Measurements from ENCODE around the gene TBC1D25. TPM values are rescaled to one million over a fixed set of nuclear protein-coding genes. Genes with fewer than 3 reads are reported as not detected.
"Not testable (repeated sequence)": the region's sequence is repeated elsewhere in the genome, so short reads cannot be mapped to it uniquely, and the experiment has no call there.

The TBC1D25 gene
- total and polyA plus RNA-seq, 5 donors from 2014 or later, result 14.9 to 32.5 (median 18.0) TPM

GRCh38 chrX:48540028-48540375, 488 bp downstream of the TBC1D25 start:
- H3K4me1 Mint-ChIP-seq, result peaks cover 4 to 23% (median 16%) of the 10 kb centered on the region in 4 donors
- Histone ChIP-seq H3K36me3 (ENCODE audit: control insufficient read depth, insufficient read depth, low read length) (peaks cover 10% of the 10 kb centered on the region), H3K27ac (ENCODE audit: insufficient read depth, low read length, poor library complexity, severe bottlenecking) (peak overlapping the region; percentile 93), H3K27me3 (ENCODE audit: control insufficient read depth, insufficient read depth, low read length) (no peaks in the 10 kb centered on the region), H3K4me3 (ENCODE audit: low read depth, low read length) (peak overlapping the region; percentile 76), H3K9me3 (ENCODE audit: control insufficient read depth in 2 of 2, low read length in 2 of 2) (no peaks in the 10 kb centered on the region), H3K4me1 (ENCODE audit: control insufficient read depth, insufficient read depth, low read length, poor library complexity, severe bottlenecking) (peaks cover 13% of the 10 kb centered on the region)
- peaks cover 4% of the 10 kb centered on the region for H3K36me3 Mint-ChIP-seq
- no peaks in the 10 kb centered on the region for H3K9me3 Mint-ChIP-seq
- H3K27me3 Mint-ChIP-seq, result no peaks in the 10 kb centered on the region
- H3K27ac Mint-ChIP-seq, result peak overlapping the region; percentile 85 to 97 (median 94)
- ATAC-seq (ENCODE audit: low read depth in 2 of 2) (peak; percentile 29 to 32), DNase-seq (peak in 2 of 3 donors; percentile 53)
- peak overlapping the region; percentile 70 to 93 (median 88) for H3K4me3 Mint-ChIP-seq

- Mint-ChIP-seq H3K27ac (peak overlapping the region; percentile 85 to 97 (median 94)), H3K9me3 (no peaks in the 10 kb centered on the region), H3K4me3 (peak overlapping the region; percentile 70 to 93 (median 88)), H3K36me3 (peaks cover 4% of the 10 kb centered on the region), H3K27me3 (no peaks in the 10 kb centered on the region), H3K4me1 (peaks cover 4 to 23% (median 16%) of the 10 kb centered on the region in 4 donors)
- peaks cover 12% of the 10 kb centered on the region for H3K36me3 ChIP-seq (ENCODE audit: control insufficient read depth, insufficient read depth, low read length)
- H3K27ac ChIP-seq (ENCODE audit: insufficient read depth, low read length, poor library complexity, severe bottlenecking), result peak overlapping the region; percentile 93
- ATAC-seq (ENCODE audit: low read depth in 2 of 2) (no peak), DNase-seq (no peak)
- peak overlapping the region; percentile 76 for H3K4me3 ChIP-seq (ENCODE audit: low read depth, low read length)
- no peaks in the 10 kb centered on the region for H3K27me3 ChIP-seq (ENCODE audit: control insufficient read depth, insufficient read depth, low read length)
- peaks cover 13% of the 10 kb centered on the region for H3K4me1 ChIP-seq (ENCODE audit: control insufficient read depth, insufficient read depth, low read length, poor library complexity, severe bottlenecking)
- no peaks in the 10 kb centered on the region for H3K9me3 ChIP-seq (ENCODE audit: control insufficient read depth in 2 of 2, low read length in 2 of 2)
Measured at GRCh38 chrX:48540480-48540879, 966 bp downstream of the TBC1D25 start.

- no peak overlapping the region for H3K27ac ChIP-seq (ENCODE audit: insufficient read depth, low read length, poor library complexity, severe bottlenecking)
Measured at GRCh38 chrX:48541140-48541814, 1.8 kb downstream of the TBC1D25 start.

GRCh38 chrX:48548871-48549270, 9.4 kb downstream of the TBC1D25 start:
- Mint-ChIP-seq H3K4me3 (no peak overlapping the region), H3K27me3 (no peaks in the 10 kb centered on the region), H3K36me3 (peaks cover 7% of the 10 kb centered on the region), H3K27ac (peak overlapping the region in 1 of 3 donors; percentile 60), H3K9me3 (no peaks in the 10 kb centered on the region), H3K4me1 (peaks cover 0 to 3% (median under 1%) of the 10 kb centered on the region in 4 donors)
- DNase-seq, result no peak
- Histone ChIP-seq H3K4me1 (ENCODE audit: control insufficient read depth, insufficient read depth, low read length, poor library complexity, severe bottlenecking) (no peaks in the 10 kb centered on the region), H3K27ac (ENCODE audit: insufficient read depth, low read length, poor library complexity, severe bottlenecking) (no peak overlapping the region), H3K27me3 (ENCODE audit: control insufficient read depth, insufficient read depth, low read length) (no peaks in the 10 kb centered on the region), H3K9me3 (ENCODE audit: control insufficient read depth in 2 of 2, low read length in 2 of 2) (no peaks in the 10 kb centered on the region), H3K4me3 (ENCODE audit: low read depth, low read length) (no peak overlapping the region), H3K36me3 (ENCODE audit: control insufficient read depth, insufficient read depth, low read length) (peaks cover 15% of the 10 kb centered on the region)
- no peak for ATAC-seq (ENCODE audit: low read depth in 2 of 2)

More at GRCh38 chrX:48541140-48541814, 1.8 kb downstream of the TBC1D25 start:
- no peaks in the 10 kb centered on the region for H3K27me3 Mint-ChIP-seq
- H3K36me3 Mint-ChIP-seq, result peaks cover 4% of the 10 kb centered on the region
- Histone ChIP-seq H3K4me1 (ENCODE audit: control insufficient read depth, insufficient read depth, low read length, poor library complexity, severe bottlenecking) (peaks cover 13% of the 10 kb centered on the region), H3K9me3 (ENCODE audit: control insufficient read depth in 2 of 2, low read length in 2 of 2) (no peaks in the 10 kb centered on the region), H3K4me3 (ENCODE audit: low read depth, low read length) (no peak overlapping the region), H3K27me3 (ENCODE audit: control insufficient read depth, insufficient read depth, low read length) (no peaks in the 10 kb centered on the region), H3K36me3 (ENCODE audit: control insufficient read depth, insufficient read depth, low read length) (peaks cover 12% of the 10 kb centered on the region)
- H3K9me3 Mint-ChIP-seq, result no peaks in the 10 kb centered on the region
- H3K4me3 Mint-ChIP-seq, result peak overlapping the region; percentile 48 to 93 (median 78)
- peak overlapping the region in 2 of 3 donors; percentile 73 to 97 for H3K27ac Mint-ChIP-seq
- no peak for DNase-seq
- no peak for ATAC-seq (ENCODE audit: low read depth in 2 of 2)
- H3K4me1 Mint-ChIP-seq, result peaks cover 4 to 23% (median 16%) of the 10 kb centered on the region in 4 donors

GRCh38 chrX:48555731-48556325, 16.3 kb downstream of the TBC1D25 start:
- H3K9me3 Mint-ChIP-seq; H3K27ac Mint-ChIP-seq; H3K27me3 ChIP-seq (ENCODE audit: control insufficient read depth, insufficient read depth, low read length); H3K4me3 ChIP-seq (ENCODE audit: low read depth, low read length); H3K4me1 Mint-ChIP-seq; H3K27me3 Mint-ChIP-seq; H3K4me1 ChIP-seq (ENCODE audit: control insufficient read depth, insufficient read depth, low read length, poor library complexity, severe bottlenecking); DNase-seq; H3K27ac ChIP-seq (ENCODE audit: insufficient read depth, low read length, poor library complexity, severe bottlenecking); ATAC-seq (ENCODE audit: low read depth in 2 of 2); H3K4me3 Mint-ChIP-seq; H3K9me3 ChIP-seq (ENCODE audit: control insufficient read depth in 2 of 2, low read length in 2 of 2): not testable (repeated sequence)
- H3K36me3 ChIP-seq (ENCODE audit: control insufficient read depth, insufficient read depth, low read length), result peaks cover 26% of the 10 kb centered on the region
- H3K36me3 Mint-ChIP-seq, result peaks cover 13% of the 10 kb centered on the region

GRCh38 chrX:48558271-48558670, 18.8 kb downstream of the TBC1D25 start:
- DNase-seq (no peak), ATAC-seq (ENCODE audit: low read depth in 2 of 2) (no peak)
- no peak overlapping the region for H3K4me3 Mint-ChIP-seq
- H3K36me3 ChIP-seq (ENCODE audit: control insufficient read depth, insufficient read depth, low read length), result peaks cover 26% of the 10 kb centered on the region
- peaks cover 6% of the 10 kb centered on the region for H3K4me1 ChIP-seq (ENCODE audit: control insufficient read depth, insufficient read depth, low read length, poor library complexity, severe bottlenecking)
- no peak overlapping the region for H3K27ac Mint-ChIP-seq
- H3K27me3 ChIP-seq (ENCODE audit: control insufficient read depth, insufficient read depth, low read length), result no peaks in the 10 kb centered on the region
- no peak overlapping the region for H3K27ac ChIP-seq (ENCODE audit: insufficient read depth, low read length, poor library complexity, severe bottlenecking)
- H3K4me3 ChIP-seq (ENCODE audit: low read depth, low read length), result no peak overlapping the region
- H3K4me1 Mint-ChIP-seq, result peaks cover 0 to 3% (median 0%) of the 10 kb centered on the region in 4 donors
- H3K36me3 Mint-ChIP-seq, result peaks cover 13% of the 10 kb centered on the region
- H3K9me3 ChIP-seq (ENCODE audit: control insufficient read depth in 2 of 2, low read length in 2 of 2), result no peaks in the 10 kb centered on the region
- H3K9me3 Mint-ChIP-seq, result no peaks in the 10 kb centered on the region
- no peaks in the 10 kb centered on the region for H3K27me3 Mint-ChIP-seq

- Mint-ChIP-seq H3K9me3 (no peaks in the 10 kb centered on the region), H3K27ac (no peak overlapping the region), H3K27me3 (no peaks in the 10 kb centered on the region), H3K4me3 (no peak overlapping the region), H3K36me3 (peaks cover 15% of the 10 kb centered on the region), H3K4me1 (peaks cover 0 to 2% (median 0%) of the 10 kb centered on the region in 4 donors)
- ATAC-seq (ENCODE audit: low read depth in 2 of 2) (no peak), DNase-seq (no peak)
- no peak overlapping the region for H3K4me3 ChIP-seq (ENCODE audit: low read depth, low read length)
- peaks cover 6% of the 10 kb centered on the region for H3K4me1 ChIP-seq (ENCODE audit: control insufficient read depth, insufficient read depth, low read length, poor library complexity, severe bottlenecking)
- H3K27ac ChIP-seq (ENCODE audit: insufficient read depth, low read length, poor library complexity, severe bottlenecking), result no peak overlapping the region
- H3K36me3 ChIP-seq (ENCODE audit: control insufficient read depth, insufficient read depth, low read length), result peaks cover 26% of the 10 kb centered on the region
- H3K27me3 ChIP-seq (ENCODE audit: control insufficient read depth, insufficient read depth, low read length), result no peaks in the 10 kb centered on the region
- no peaks in the 10 kb centered on the region for H3K9me3 ChIP-seq (ENCODE audit: control insufficient read depth in 2 of 2, low read length in 2 of 2)
Measured at GRCh38 chrX:48559636-48560035, 20.1 kb downstream of the TBC1D25 start.

DNA sequence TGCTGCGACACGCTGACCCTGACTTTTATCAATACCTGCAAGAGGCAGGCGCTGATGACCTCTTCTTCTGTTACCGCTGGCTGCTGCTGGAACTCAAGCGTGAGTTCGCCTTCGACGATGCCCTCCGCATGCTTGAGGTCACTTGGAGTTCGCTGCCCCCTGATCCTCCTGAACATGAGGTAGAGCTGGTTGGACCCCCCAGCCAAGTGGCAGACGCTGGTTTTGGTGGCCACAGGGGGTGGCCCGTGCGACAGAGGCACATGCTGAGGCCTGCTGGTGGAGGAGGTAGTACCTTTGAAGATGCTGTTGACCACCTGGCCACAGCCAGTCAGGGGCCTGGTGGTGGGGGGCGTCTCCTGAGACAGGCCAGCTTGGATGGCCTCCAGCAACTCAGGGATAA, 20.5 kb downstream of the TBC1D25 start:
- Mint-ChIP-seq H3K4me1 (no peaks in the 10 kb centered on the region), H3K4me3 (no peak overlapping the region), H3K9me3 (no peaks in the 10 kb centered on the region), H3K27ac (no peak overlapping the region), H3K27me3 (no peaks in the 10 kb centered on the region), H3K36me3 (peaks cover 12% of the 10 kb centered on the region)
- Histone ChIP-seq H3K27ac (ENCODE audit: insufficient read depth, low read length, poor library complexity, severe bottlenecking) (no peak overlapping the region), H3K36me3 (ENCODE audit: control insufficient read depth, insufficient read depth, low read length) (peaks cover 22% of the 10 kb centered on the region), H3K4me3 (ENCODE audit: low read depth, low read length) (no peak overlapping the region), H3K4me1 (ENCODE audit: control insufficient read depth, insufficient read depth, low read length, poor library complexity, severe bottlenecking) (peaks cover 6% of the 10 kb centered on the region), H3K9me3 (ENCODE audit: control insufficient read depth in 2 of 2, low read length in 2 of 2) (no peaks in the 10 kb centered on the region), H3K27me3 (ENCODE audit: control insufficient read depth, insufficient read depth, low read length) (no peaks in the 10 kb centered on the region)
- ATAC-seq (ENCODE audit: low read depth in 2 of 2) (no peak), DNase-seq (no peak)
